ENCODE measurements around the gene MARVELD2. TPM values are rescaled to one million over a fixed set of nuclear protein-coding genes. Genes with fewer than 3 reads are reported as not detected.

The MARVELD2 gene
- total and polyA plus RNA-seq, 9 of the 15 experiments (the other 6 are each of a cell fraction or from before 2014, with no cell fraction given) = 0.03 to 0.29 (median 0.06) TPM; not detected in 3

- WGBS (ENCODE audit: insufficient coverage, low coverage, missing lambda C conversion rate) = 23% methylated on average over 8 of the region's 8 CpGs
- no peak overlapping the region for H3K9ac ChIP-seq (ENCODE audit: insufficient read depth in 1 of 2, low read depth in 2 of 2, low read length in 2 of 2)
- intact Hi-C loops (cut with micrococcal nuclease) = no loop called here
- ChIA-PET CTCF (ENCODE audit: low intra/inter-chr PET ratio) (no interaction called here), POLR2A (interaction anchor here (0.9 kb wide), 1 partner anchor 14 kb away, joined by 3 read pairs; no protein-coding TSS in a partner anchor)
- in situ Hi-C loops (cut with MboI) = no loop called here
- H3K27ac ChIP-seq (ENCODE audit: extremely low read depth, low read depth, low read length) = no peak overlapping the region
- no peaks in the 10 kb centered on the region for H3K79me2 ChIP-seq (ENCODE audit: control insufficient read depth, insufficient read depth, low read length)
- peaks cover 0 to 6% of the 10 kb centered on the region in 2 experiments; a peak in 3 of 5 replicates for H3K27me3 ChIP-seq (ENCODE audit: control insufficient read depth in 2 of 2, insufficient read depth in 2 of 2, low read length in 2 of 2)
- H3K9me1 ChIP-seq (ENCODE audit: control insufficient read depth, insufficient read depth, low read length) = no peaks in the 10 kb centered on the region
- FAIRE-seq = peak; percentile 11
- H3K36me3 ChIP-seq (ENCODE audit: control insufficient read depth, insufficient read depth, low read length) = no peaks in the 10 kb centered on the region
- no peak for ATAC-seq
- H4K20me1 ChIP-seq (replicated peaks; ENCODE audit: control insufficient read depth, insufficient read depth, low read length) = no peaks in the 10 kb centered on the region
- H3K4me1 ChIP-seq (replicated peaks in 1 of 2; ENCODE audit: control insufficient read depth in 2 of 2, insufficient read depth in 2 of 2, low read length in 2 of 2) = no peaks in the 10 kb centered on the region; a peak in 1 of 5 replicates
- peak overlapping the region; percentile 18; the same call in 1 of the 2 replicates for H3K4me2 ChIP-seq (ENCODE audit: insufficient read depth, low read length)
- TF ChIP-seq ELF1 (tag; IDR thresholded peaks at IDR 0.05) (no peak), ZNF57 (CRISPR knock-in tag; IDR thresholded peaks at IDR 0.05) (no peak), STAT5A (IDR thresholded peaks at IDR 0.05; ENCODE audit: borderline replicate concordance, low read length) (no peak), PKNOX1 (IDR thresholded peaks at IDR 0.05) (peak; percentile 35; the same call in 1 of the 2 replicates), CBFA2T3 (IDR thresholded peaks at IDR 0.05) (peak; percentile 24; the same call in 1 of the 2 replicates), TAF1 (IDR thresholded peaks at IDR 0.05; ENCODE audit: control insufficient read depth, extremely low read depth, insufficient read depth, low read length, severe bottlenecking) (no peak)
- no peak overlapping the region for H3K4me3 ChIP-seq
- H2AFZ ChIP-seq (ENCODE audit: low read depth, low read length) = peak overlapping the region; percentile 55; the same call in 1 of the 2 replicates
- peak in 1 of 4 experiments; percentile 21 for DNase-seq (ENCODE audit: extremely low read depth in 1 of 4, low spot score in 3 of 4)
- no TSS peak for BruUV-seq (replicated peaks)
- no peaks in the 10 kb centered on the region for H3K9me3 ChIP-seq (replicated peaks; ENCODE audit: control insufficient read depth, insufficient read depth, low read depth, low read length)
These were observed 52.7 kb downstream of the MARVELD2 start for GRCh38 chr5:69467442-69468225.

Measured in K562 (cell line).